Fibroblast of lung (primary cell): ENCODE data around the gene ARL2BP.

Source experiments
- EZH2 ChIP-seq: IDR thresholded peaks from 2 replicates; pipeline ENCODE4 v1.5.1; 2012; ENCODE audit warnings: low read length, control low read depth, mild to moderate bottlenecking; ENCODE audit errors: missing control alignments
- TF ChIP-seq, protein P1 (sequence below), 2 donors: IDR thresholded peaks in 1 of 2; conservative IDR thresholded peaks in 1 of 2; 1 replicate in 1 of 2; 2 replicates in 1 of 2; pipeline ENCODE4 v1.5.1; 2011 to 2012; ENCODE audit warnings: low read length in 2 of 2, control low read depth in 1 of 2, inconsistent platforms in 1 of 2, low read depth in 1 of 2, mild to moderate bottlenecking in 1 of 2

DNA sequence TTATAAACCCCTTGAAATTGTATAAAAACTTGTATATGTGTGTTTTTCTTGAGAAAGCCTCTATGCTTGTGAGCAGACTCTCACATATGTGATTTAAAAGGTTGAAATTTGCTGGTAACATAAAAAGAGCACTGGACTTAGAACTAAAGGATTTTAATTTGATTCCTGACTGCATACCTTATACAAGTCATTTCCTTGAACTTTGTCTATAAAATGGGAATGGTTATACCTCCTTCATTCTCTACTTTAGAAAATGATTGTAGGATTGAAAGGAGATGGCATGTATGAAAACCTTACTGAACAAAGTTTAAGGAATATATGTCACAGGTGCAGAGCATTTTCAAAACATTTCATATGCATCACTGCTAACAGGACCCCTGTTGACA lies 10.4 kb upstream of the ARL2BP start:
- TF ChIP-seq, protein P1, sequence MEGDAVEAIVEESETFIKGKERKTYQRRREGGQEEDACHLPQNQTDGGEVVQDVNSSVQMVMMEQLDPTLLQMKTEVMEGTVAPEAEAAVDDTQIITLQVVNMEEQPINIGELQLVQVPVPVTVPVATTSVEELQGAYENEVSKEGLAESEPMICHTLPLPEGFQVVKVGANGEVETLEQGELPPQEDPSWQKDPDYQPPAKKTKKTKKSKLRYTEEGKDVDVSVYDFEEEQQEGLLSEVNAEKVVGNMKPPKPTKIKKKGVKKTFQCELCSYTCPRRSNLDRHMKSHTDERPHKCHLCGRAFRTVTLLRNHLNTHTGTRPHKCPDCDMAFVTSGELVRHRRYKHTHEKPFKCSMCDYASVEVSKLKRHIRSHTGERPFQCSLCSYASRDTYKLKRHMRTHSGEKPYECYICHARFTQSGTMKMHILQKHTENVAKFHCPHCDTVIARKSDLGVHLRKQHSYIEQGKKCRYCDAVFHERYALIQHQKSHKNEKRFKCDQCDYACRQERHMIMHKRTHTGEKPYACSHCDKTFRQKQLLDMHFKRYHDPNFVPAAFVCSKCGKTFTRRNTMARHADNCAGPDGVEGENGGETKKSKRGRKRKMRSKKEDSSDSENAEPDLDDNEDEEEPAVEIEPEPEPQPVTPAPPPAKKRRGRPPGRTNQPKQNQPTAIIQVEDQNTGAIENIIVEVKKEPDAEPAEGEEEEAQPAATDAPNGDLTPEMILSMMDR (conservative IDR thresholded peaks at IDR 0.05 in 1 of 2, IDR thresholded peaks at IDR 0.05 in 1 of 2; ENCODE audit: low read depth in 1 of 2, low read length in 2 of 2), result no peak
- TF ChIP-seq EZH2, result no peak
